Activated CD4-positive, CD25-positive, alpha-beta regulatory T cell treated with anti-CD3 and anti-CD28 coated beads, Interleukin-2, amount 50 U/mL, for 16 hours (primary cell): ENCODE measurements around the gene NAALADL2.

Experiments used
- DNase-seq: peaks from one replicate; pipeline ENCODE4 v3.0.0-alpha.2; 2020; ENCODE audit warnings: low read depth, low spot score

NAALADL2 gene

GRCh38 chr3:174859114-174859735 is at the start of gene NAALADL2:
NAALADL2 (plus strand) TSS chr3:174859334.
- DNase-seq = no peak

- DNase-seq = no peak
These were observed 48.9 kb upstream of the NAALADL2 start for GRCh38 chr3:174810254-174810653.

GRCh38 chr3:174812172-174812862 is 46.8 kb upstream of the NAALADL2 start:
- no peak for DNase-seq

- no peak for DNase-seq
These were observed 43.4 kb upstream of the NAALADL2 start for GRCh38 chr3:174815750-174816149.

GRCh38 chr3:174820885-174821284 is 38.2 kb upstream of the NAALADL2 start:
- no peak for DNase-seq

- DNase-seq = no peak
These were observed 37.7 kb upstream of the NAALADL2 start for GRCh38 chr3:174821477-174821876.

- DNase-seq = no peak
These were observed 36.8 kb upstream of the NAALADL2 start for GRCh38 chr3:174822320-174822719.

GRCh38 chr3:174826069-174826468 is 33.1 kb upstream of the NAALADL2 start:
- DNase-seq = no peak

GRCh38 chr3:174844746-174845145 is 14.4 kb upstream of the NAALADL2 start:
- DNase-seq = no peak

- no peak for DNase-seq
These were observed 13.1 kb upstream of the NAALADL2 start for GRCh38 chr3:174846055-174846454.

GRCh38 chr3:174854987-174855386 is 4.1 kb upstream of the NAALADL2 start:
- DNase-seq = no peak

- DNase-seq = no peak
These were observed 1.8 kb upstream of the NAALADL2 start for GRCh38 chr3:174857301-174857700.

- DNase-seq = no peak
These were observed 781 bp upstream of the NAALADL2 start for GRCh38 chr3:174858353-174858752.

- no peak for DNase-seq
These were observed 622 bp downstream of the NAALADL2 start for GRCh38 chr3:174859756-174860155.

- DNase-seq = no peak
These were observed 3.0 kb downstream of the NAALADL2 start for GRCh38 chr3:174862101-174862500.

GRCh38 chr3:174862666-174863065 is 3.5 kb downstream of the NAALADL2 start:
- DNase-seq = no peak

GRCh38 chr3:174863488-174863887 is 4.4 kb downstream of the NAALADL2 start:
- DNase-seq = no peak

- no peak for DNase-seq
These were observed 10.3 kb downstream of the NAALADL2 start for GRCh38 chr3:174869448-174869847.

GRCh38 chr3:174873832-174874657 is 14.9 kb downstream of the NAALADL2 start:
- no peak for DNase-seq

- DNase-seq = no peak
These were observed 23.7 kb downstream of the NAALADL2 start for GRCh38 chr3:174882789-174883188.

GRCh38 chr3:174883881-174884675 is 24.9 kb downstream of the NAALADL2 start:
- no peak for DNase-seq
